GM12865 (cell line): ENCODE data around the gene SCN4B.

Experiments
- DNase-seq: peaks from one replicate; pipeline ENCODE4 v3.0.0; 2010; ENCODE audit warnings: low read depth
- H3K4me3 ChIP-seq: 2 replicates; pipeline ENCODE4 v1.5.1; 2011; ENCODE audit warnings: mild to moderate bottlenecking, low read depth, low read length, control low read depth
- CTCF ChIP-seq: IDR thresholded peaks from 2 replicates; pipeline ENCODE4 v1.5.1; 2011; ENCODE audit warnings: low read length, control low read depth, low read depth, inconsistent platforms; ENCODE audit not compliant: insufficient read depth; ENCODE audit errors: missing control alignments

SCN4B gene

GRCh38 chr11:118156531-118157185 is 4.0 kb upstream of the SCN4B start:
- no peak overlapping the region for H3K4me3 ChIP-seq
- no peak for TF ChIP-seq CTCF
- no peak for DNase-seq

- DNase-seq, result no peak
- TF ChIP-seq CTCF, result no peak
- no peak overlapping the region for H3K4me3 ChIP-seq
Measured at GRCh38 chr11:118155776-118156530, 3.3 kb upstream of the SCN4B start.

- no peak for DNase-seq
Measured at GRCh38 chr11:118154641-118155040, 2.0 kb upstream of the SCN4B start.

GRCh38 chr11:118153976-118154375 is 1.4 kb upstream of the SCN4B start:
- no peak for TF ChIP-seq CTCF
- no peak for DNase-seq
- no peak overlapping the region for H3K4me3 ChIP-seq

More at GRCh38 chr11:118154641-118155040, 2.0 kb upstream of the SCN4B start:
- no peak for TF ChIP-seq CTCF
- no peak overlapping the region for H3K4me3 ChIP-seq

GRCh38 chr11:118153516-118153915 is 893 bp upstream of the SCN4B start:
- H3K4me3 ChIP-seq, result no peak overlapping the region
- no peak for DNase-seq
- no peak for TF ChIP-seq CTCF

- DNase-seq, result no peak
- TF ChIP-seq CTCF, result no peak
- H3K4me3 ChIP-seq, result no peak overlapping the region
Measured at GRCh38 chr11:118152020-118152551, 537 bp downstream of the SCN4B start.
